GM12801 (cell line): ENCODE data around the gene TMEM109.

Source experiments
- CTCF ChIP-seq: IDR thresholded peaks from one replicate; pipeline ENCODE4 v1.5.1; 2011; ENCODE audit warnings: control low read depth; ENCODE audit not compliant: insufficient read length; ENCODE audit errors: extremely low read depth

TMEM109 gene

GRCh38 chr11:60948250-60948649 lies 34.3 kb downstream of the TMEM109 start:
- TF ChIP-seq CTCF: no peak

GRCh38 chr11:60950024-60950423 lies 36.1 kb downstream of the TMEM109 start:
- no peak for TF ChIP-seq CTCF

DNA sequence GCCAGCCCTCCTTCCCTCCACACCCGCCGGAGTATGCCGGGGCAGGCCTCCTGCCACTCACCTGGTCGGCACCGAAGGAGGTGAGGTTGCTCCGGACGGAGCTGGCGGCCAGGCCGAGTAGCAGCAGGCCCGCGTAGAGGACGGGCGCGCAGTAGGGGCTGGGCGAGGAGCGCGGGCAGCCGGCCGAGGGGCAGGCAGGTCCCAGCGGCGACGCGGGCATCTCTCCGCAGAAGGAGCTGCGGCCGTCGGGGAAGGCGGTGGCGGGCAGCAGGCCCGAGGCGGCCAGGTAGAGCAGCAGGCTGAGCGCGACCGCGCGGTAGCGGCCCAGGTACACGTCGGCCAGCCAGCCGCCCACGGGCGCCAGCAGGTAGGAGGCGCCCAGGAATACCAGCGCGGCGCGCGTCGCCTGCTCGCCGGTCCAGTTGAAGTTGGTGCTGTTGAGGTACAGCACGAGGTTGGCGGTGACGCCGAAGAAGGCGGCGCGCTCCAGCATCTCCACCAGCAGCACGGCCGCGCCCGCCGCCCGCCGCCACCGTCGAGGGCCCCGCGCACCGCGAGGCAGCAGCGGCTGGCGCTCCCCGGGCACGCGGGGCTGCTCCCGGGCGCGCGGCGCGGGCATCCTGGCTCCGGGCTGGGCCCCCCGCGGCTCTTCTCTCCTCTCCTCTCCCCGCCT lies 37.1 kb downstream of the TMEM109 start:
- no peak for TF ChIP-seq CTCF

GRCh38 chr11:60951606-60951903 lies 37.6 kb downstream of the TMEM109 start:
- TF ChIP-seq CTCF: no peak

GRCh38 chr11:60951904-60952741 lies 38.2 kb downstream of the TMEM109 start, which contains the start of gene SLC15A3:
Gene SLC15A3 (minus strand): TSS chr11:60952176. CDS start chr11:60951551, 625 bp downstream.
- no peak for TF ChIP-seq CTCF

DNA sequence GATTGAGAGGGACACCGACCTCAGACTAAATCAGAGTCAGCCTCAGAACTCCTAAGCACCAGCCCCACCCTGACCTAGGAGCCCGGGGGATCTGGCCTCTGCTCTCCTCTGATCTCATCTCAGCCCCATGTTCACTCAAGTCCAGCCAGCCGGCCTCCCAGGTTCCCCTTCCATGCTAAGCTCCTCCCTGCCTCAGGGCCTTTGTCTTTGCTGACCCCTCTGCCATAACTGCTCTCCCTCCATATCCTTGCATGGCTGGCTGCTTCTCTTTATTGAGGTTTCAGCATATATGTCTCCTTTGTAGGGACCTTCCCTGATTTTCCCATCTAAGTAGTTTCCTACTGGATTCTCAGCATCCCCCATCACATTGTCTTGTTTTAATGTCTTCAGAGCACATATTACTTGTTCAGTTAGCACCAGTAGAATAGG lies 38.8 kb downstream of the TMEM109 start:
- no peak for TF ChIP-seq CTCF

DNA sequence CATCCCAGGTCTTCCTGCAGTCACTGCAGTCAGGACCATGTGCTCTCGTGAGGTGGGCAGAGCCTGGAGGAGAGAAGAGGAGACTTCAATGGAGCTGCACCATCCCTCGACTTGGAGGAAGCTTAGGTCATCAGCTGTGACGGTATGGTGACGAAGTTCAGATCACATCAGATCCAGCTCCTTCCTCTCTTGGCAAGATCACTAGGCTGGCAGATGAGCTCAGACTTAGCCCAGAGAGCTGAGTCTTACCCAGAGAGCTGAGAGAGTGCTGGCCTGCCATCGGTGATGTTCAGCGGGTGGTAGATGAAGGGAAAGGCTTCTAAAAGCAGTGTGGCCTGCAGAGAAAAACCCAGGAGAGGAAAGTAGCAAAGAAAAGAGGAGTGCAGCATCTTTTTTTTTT lies 39.8 kb downstream of the TMEM109 start:
- no peak for TF ChIP-seq CTCF
